Measurements from ENCODE around the gene FOXL3. TPM values are rescaled to one million over a fixed set of nuclear protein-coding genes. Genes with fewer than 3 reads are reported as not detected.
A peak's percentile ranks its signal among the peaks of the same experiment; 100 is the strongest.

FOXL3 gene
- total RNA-seq, 1 experiment from 2014 or later = not detected

- H2BK12ac ChIP-seq (ENCODE audit: insufficient read length, low read depth, low read length) = no peak overlapping the region
- H3K9me3 Mint-ChIP-seq = peaks cover 8 to 26% of the 10 kb centered on the region in 2 experiments
- H4K5ac ChIP-seq (ENCODE audit: insufficient read length, low read depth, low read length) = no peak overlapping the region
- H4K91ac ChIP-seq (ENCODE audit: insufficient read length, low read depth, low read length) = no peak overlapping the region
- H2BK5ac ChIP-seq (ENCODE audit: insufficient read length, low read length) = no peak overlapping the region
- H3K23ac ChIP-seq (ENCODE audit: insufficient read length, low read depth, low read length) = no peak overlapping the region
- no peaks in the 10 kb centered on the region for H3K4me1 Mint-ChIP-seq
- no peak overlapping the region for H3T11ph ChIP-seq (ENCODE audit: low read length)
- no CpG with 5 or more reads among the region's 46 CpGs for WGBS (ENCODE audit: extremely low coverage, insufficient read length, low lambda C conversion rate)
- no peak overlapping the region for H3K18ac ChIP-seq (ENCODE audit: insufficient read length, low read depth, low read length)
- H3K23me2 ChIP-seq (ENCODE audit: insufficient read length, low read depth, low read length, poor library complexity, severe bottlenecking) = peaks cover 8% of the 10 kb centered on the region
- H3K27me3 ChIP-seq (ENCODE audit: insufficient read depth, low read length) = peaks cover 33% of the 10 kb centered on the region
- H4K20me1 ChIP-seq (ENCODE audit: control insufficient read depth, insufficient read depth, insufficient read length) = no peaks in the 10 kb centered on the region
- no peak overlapping the region for H3K27ac Mint-ChIP-seq
- no peaks in the 10 kb centered on the region for H3K79me1 ChIP-seq (ENCODE audit: insufficient read depth, low read depth, low read length, poor library complexity, severe bottlenecking)
- peak overlapping the region; percentile 8 for H3K4me2 ChIP-seq (ENCODE audit: insufficient read depth, insufficient read length, low read length)
- no peaks in the 10 kb centered on the region for H3K79me2 ChIP-seq (ENCODE audit: insufficient read depth, low read length)
- no peak overlapping the region for H2BK120ac ChIP-seq (ENCODE audit: low read depth, low read length, poor library complexity, severe bottlenecking)
- no peak overlapping the region for H2AK5ac ChIP-seq (ENCODE audit: insufficient read length, low read length)
- H2BK20ac ChIP-seq (ENCODE audit: low read depth, low read length, poor library complexity, severe bottlenecking) = no peak overlapping the region
- H3K9ac ChIP-seq (ENCODE audit: extremely low read depth, insufficient read length, low read length) = no peak overlapping the region
- H3K4me3 Mint-ChIP-seq = peak overlapping the region; percentile 31 to 57; a peak in 3 of 5 replicates
- no peaks in the 10 kb centered on the region for H3K4me1 ChIP-seq (ENCODE audit: insufficient read depth, low read length)
- H3K36me3 Mint-ChIP-seq (ENCODE audit: insufficient read depth in 1 of 3, low read depth in 3 of 3) = no peaks in the 10 kb centered on the region; a peak in 2 of 7 replicates
- no peak for DNase-seq
- no peak overlapping the region for H3K4ac ChIP-seq (ENCODE audit: low read depth, low read length)
- no peak overlapping the region for H2AFZ ChIP-seq (ENCODE audit: low read length)
- no peak overlapping the region for H3K27ac ChIP-seq (ENCODE audit: insufficient read length, low read depth, low read length)
- H3K14ac ChIP-seq (ENCODE audit: insufficient read depth, low read length) = no peak overlapping the region
- H3K27me3 Mint-ChIP-seq (ENCODE audit: low read depth) = peaks cover 78% of the 10 kb centered on the region
- no peak overlapping the region; the same call in 1 of the 2 replicates for H2BK15ac ChIP-seq (ENCODE audit: low read depth, low read length)
- TF ChIP-seq CTCF (conservative IDR thresholded peaks at IDR 0.05) = no peak
- no peaks in the 10 kb centered on the region for H3K9me3 ChIP-seq (ENCODE audit: control insufficient read depth, low read depth, low read length)
- no peak overlapping the region for H3K56ac ChIP-seq (ENCODE audit: insufficient read length, low read depth, low read length)
- H4K8ac ChIP-seq (replicated peaks; ENCODE audit: insufficient read length, low read depth, low read length) = no peak overlapping the region
Observed at GRCh38 chr7:289209-289755, 688 bp upstream of the FOXL3 start.
